HepG2 (cell line): ENCODE results near the gene COL13A1. TPM values are rescaled to one million over a fixed set of nuclear protein-coding genes. Genes with fewer than 3 reads are reported as not detected.

Experiments used
- ATAC-seq: fragments of 200-7000 bp; cut with Tn5 transposase; 3 replicates; pipeline ENCODE4 v1.9.1; 2020; ENCODE audit warnings: mild to moderate bottlenecking, moderate library complexity
- BruUV-seq: library from RNA; stranded (reverse); fragments of 400-500 nt; replicated peaks from 2 replicates; lab custom pipeline; 2021; lab: Mats Ljungman, UMichigan
- CTCF ChIA-PET: fragments of 300-600 bp; formaldehyde crosslinking; extraction: SDS; loops from one replicate; lab custom pipeline; 2021; ENCODE audit warnings: low total read pairs, inconsistent platforms, low intra/inter-chr PET ratio; lab: Yijun Ruan, JAX
- POLR2A ChIA-PET: fragments of 350-600 bp; sonication (Branson Sonifier 250); formaldehyde crosslinking; loops from one replicate; lab custom pipeline; 2020; ENCODE audit warnings: antibody characterized with exemption, inconsistent platforms; lab: Yijun Ruan, JAX
- DNase-seq: peaks from one replicate; pipeline ENCODE4 v3.0.0-alpha.2; 2015; ENCODE audit warnings: low spot score
- FAIRE-seq: peaks from 3 replicates; lab custom pipeline; 2011; peaks lifted over from hg19 to GRCh38; lab: Jason Lieb, UNC
- H2AFZ ChIP-seq: one replicate; pipeline ENCODE4 v1.6.1; 2011; ENCODE audit warnings: low read length, inconsistent platforms
- H3K27ac ChIP-seq: fragments of 300-600 bp; 3 replicates; pipeline ENCODE4 v1.8.0; 2011; ENCODE audit warnings: mixed run types, mild to moderate bottlenecking, mixed read lengths, low read length, inconsistent platforms; ENCODE audit not compliant: insufficient read depth; ENCODE audit errors: extremely low read length
- H3K27me3 ChIP-seq, 2 experiments: fragments of 200-600 bp in 1 of 2; 2 replicates in 1 of 2; 3 replicates in 1 of 2; pipeline versions ENCODE4 v1.6.0 to v1.8.0; 2011; ENCODE audit warnings: low read length in 2 of 2, mild to moderate bottlenecking in 2 of 2, moderate library complexity in 2 of 2, inconsistent platforms in 1 of 2; ENCODE audit not compliant: insufficient read depth in 2 of 2, control insufficient read depth in 1 of 2
- H3K36me3 ChIP-seq, 2 experiments: fragments of 200-600 bp in 1 of 2; replicated peaks in 1 of 2; 2 replicates in 1 of 2; 3 replicates in 1 of 2; pipeline versions ENCODE4 v1.5.1 to v1.8.0; 2011; ENCODE audit warnings: low read length in 2 of 2, inconsistent platforms in 1 of 2; ENCODE audit not compliant: insufficient read depth in 2 of 2, control insufficient read depth in 1 of 2
- H3K4me1 ChIP-seq: 2 replicates; pipeline ENCODE4 v1.5.1; 2012; ENCODE audit warnings: low read length, inconsistent platforms; ENCODE audit not compliant: insufficient read depth
- H3K4me2 ChIP-seq: 2 replicates; pipeline ENCODE4 v1.6.0; 2011; ENCODE audit warnings: low read depth, low read length, inconsistent platforms
- H3K4me3 ChIP-seq, 3 experiments: fragments of 200-600 bp in 1 of 3; sonication (generic), shearing (Covaris generic) in 1 of 3; replicated peaks in 1 of 3; 2 replicates each; pipeline ENCODE4 v1.5.1; 2011 to 2016; ENCODE audit warnings: low read length in 3 of 3, inconsistent platforms in 2 of 3, low read depth in 2 of 3, mild to moderate bottlenecking in 2 of 3, control low read depth in 1 of 3, mixed read lengths in 1 of 3; ENCODE audit not compliant: insufficient read depth in 1 of 3
- H3K79me2 ChIP-seq: one replicate; pipeline ENCODE4 v1.6.1; 2011; ENCODE audit warnings: low read length, inconsistent platforms; ENCODE audit not compliant: insufficient read depth
- H3K9ac ChIP-seq: 2 replicates; pipeline ENCODE4 v1.6.0; 2011; ENCODE audit warnings: mild to moderate bottlenecking, low read depth, low read length, inconsistent platforms; ENCODE audit not compliant: insufficient read depth
- H3K9me3 ChIP-seq: 2 replicates; pipeline ENCODE4 v1.5.1; 2012; ENCODE audit warnings: mild to moderate bottlenecking, low read length
- H4K20me1 ChIP-seq: 2 replicates; pipeline ENCODE4 v1.6.0; 2011; ENCODE audit warnings: inconsistent platforms, mild to moderate bottlenecking, low read length, moderate library complexity; ENCODE audit not compliant: insufficient read depth
- AHR ChIP-seq: IDR thresholded peaks from 2 replicates; pipeline ENCODE4 v1.6.1; 2018; ENCODE audit warnings: missing genetic modification reagents, missing compliant biosample characterization
- HINFP ChIP-seq: sonication (generic); formaldehyde crosslinking; IDR thresholded peaks from 2 replicates; pipeline ENCODE4 v1.4.0; 2020; ENCODE audit warnings: low read depth, mild to moderate bottlenecking, missing genetic modification reagents
- NFAT5 ChIP-seq: sonication (generic); formaldehyde crosslinking; IDR thresholded peaks from 2 replicates; pipeline ENCODE4 v1.4.0; 2020; ENCODE audit warnings: missing genetic modification reagents
- PATZ1 ChIP-seq: sonication (generic); formaldehyde crosslinking; IDR thresholded peaks from 2 replicates; pipeline ENCODE4 v1.4.0; 2020; ENCODE audit warnings: missing genetic modification reagents
- RBFOX2 ChIP-seq: fragments of 200-400 bp; formaldehyde crosslinking; IDR thresholded peaks from 2 replicates; pipeline ENCODE4 v1.6.1; 2017; ENCODE audit warnings: low read depth, mild to moderate bottlenecking, low read length
- TAF1 ChIP-seq: sonication (generic); formaldehyde crosslinking; IDR thresholded peaks from 2 replicates; pipeline ENCODE4 v1.4.0; 2020; ENCODE audit warnings: missing genetic modification reagents
- THAP11 ChIP-seq: IDR thresholded peaks from 2 replicates; pipeline ENCODE4 v1.6.1; 2016; ENCODE audit warnings: missing biosample characterization, missing genetic modification reagents
- ZNF292 ChIP-seq: sonication (generic); formaldehyde crosslinking; IDR thresholded peaks from 2 replicates; pipeline ENCODE4 v1.8.1; 2022; ENCODE audit warnings: mild to moderate bottlenecking, low read depth, missing genetic modification reagents, borderline replicate concordance
- ZNF333 ChIP-seq: sonication (generic); formaldehyde crosslinking; IDR thresholded peaks from 2 replicates; pipeline ENCODE4 v1.4.0; 2020; ENCODE audit warnings: mild to moderate bottlenecking, missing genetic modification reagents, borderline replicate concordance
- ZNF580 ChIP-seq: IDR thresholded peaks from 2 replicates; pipeline ENCODE4 v1.6.1; 2016; ENCODE audit warnings: low read depth, borderline replicate concordance
- WGBS: methylation state at CpG from one replicate; pipeline ENCODE4 v1.1.6; 2017; ENCODE audit warnings: low lambda C conversion rate; 5-methylcytosine and 5-hydroxymethylcytosine counted together
- in situ Hi-C: cut with HindIII; loops from 2 replicates; pipeline ENCODE4 v1.10.0; 2017; ENCODE audit warnings: low pct_unique_long_range_greater_than_20kb; ENCODE audit not compliant: extremely low pct_ligation_motif_present
- intact Hi-C: fragments of 100-400 bp; cut with micrococcal nuclease; formaldehyde crosslinking; loops from one replicate; pipeline ENCODE4 v1.10.0; 2022; ENCODE audit not compliant: unreplicated experiment
- polyA plus RNA-seq, 8 experiments: library from polyadenylated mRNA; depleted of rRNA in 3 of 8; stranded (reverse) in 7 of 8; unstranded in 1 of 8; fragments of >200 nt; fragmentation: Illumina TruSeq in 4 of 8; extraction: Trizol in 4 of 8; gene quantifications; 2 replicates each; pipeline versions ENCODE4 v1.2.1 to v1.2.3, GENCODE V29; 2011 to 2016; ENCODE audit warnings: low read depth in 4 of 8, missing spikeins in 1 of 8, mixed read lengths in 1 of 8; ENCODE audit not compliant: insufficient read depth in 1 of 8
- total RNA-seq, 5 experiments: library from RNA; depleted of rRNA; stranded (reverse); fragments of >200 nt; fragmentation: Illumina TruSeq; extraction: Trizol; gene quantifications; 2 replicates each; pipeline ENCODE4 v1.2.3, GENCODE V29; 2016; ENCODE audit warnings: low read depth in 1 of 5

Gene COL13A1
- total and polyA plus RNA-seq, 2 of the 13 experiments (the other 11 are each of a cell fraction or from before 2014, with no cell fraction given): 0.07 TPM; not detected in 1

- H3K27ac ChIP-seq: no peak overlapping the region
- BruUV-seq: no TSS peak
Observed at GRCh38 chr10:69884686-69885085, 83.0 kb downstream of the COL13A1 start.

More at GRCh38 chr10:69884686-69885085, 83.0 kb downstream of the COL13A1 start:
- Histone ChIP-seq H3K79me2 (no peaks in the 10 kb centered on the region), H3K4me3 (no peak overlapping the region), H4K20me1 (no peaks in the 10 kb centered on the region), H3K9me3 (no peaks in the 10 kb centered on the region), H3K36me3 (no peaks in the 10 kb centered on the region), H3K9ac (no peak overlapping the region), H3K27me3 (peaks cover 11 to 40% of the 10 kb centered on the region in 2 experiments), H2AFZ (no peak overlapping the region), H3K4me2 (no peak overlapping the region), H3K4me1 (peaks cover 13% of the 10 kb centered on the region)
- intact Hi-C loops (no loop called here), in situ Hi-C loops (no loop called here)
- FAIRE-seq: no peak
- no peak for DNase-seq
- no peak for ATAC-seq
- no peak for TF ChIP-seq NFAT5 (CRISPR knock-in tag)
- TF ChIP-seq ZNF292 (CRISPR knock-in tag): no peak
- no peak for TF ChIP-seq THAP11 (CRISPR knock-in tag)
- no peak for TF ChIP-seq TAF1 (CRISPR knock-in tag)
- no peak for TF ChIP-seq ZNF333 (CRISPR knock-in tag)
- TF ChIP-seq AHR: no peak
- no peak for TF ChIP-seq RBFOX2
- no peak for TF ChIP-seq PATZ1 (CRISPR knock-in tag)
- no peak for TF ChIP-seq ZNF580 (CRISPR knock-in tag)
- no peak for TF ChIP-seq HINFP (CRISPR knock-in tag)
- ChIA-PET CTCF (no interaction called here), POLR2A (no interaction called here)
- WGBS: 19% methylated on average over 5 of the region's 5 CpGs
